ENCODE data around the gene TCERG1L.

DNA sequence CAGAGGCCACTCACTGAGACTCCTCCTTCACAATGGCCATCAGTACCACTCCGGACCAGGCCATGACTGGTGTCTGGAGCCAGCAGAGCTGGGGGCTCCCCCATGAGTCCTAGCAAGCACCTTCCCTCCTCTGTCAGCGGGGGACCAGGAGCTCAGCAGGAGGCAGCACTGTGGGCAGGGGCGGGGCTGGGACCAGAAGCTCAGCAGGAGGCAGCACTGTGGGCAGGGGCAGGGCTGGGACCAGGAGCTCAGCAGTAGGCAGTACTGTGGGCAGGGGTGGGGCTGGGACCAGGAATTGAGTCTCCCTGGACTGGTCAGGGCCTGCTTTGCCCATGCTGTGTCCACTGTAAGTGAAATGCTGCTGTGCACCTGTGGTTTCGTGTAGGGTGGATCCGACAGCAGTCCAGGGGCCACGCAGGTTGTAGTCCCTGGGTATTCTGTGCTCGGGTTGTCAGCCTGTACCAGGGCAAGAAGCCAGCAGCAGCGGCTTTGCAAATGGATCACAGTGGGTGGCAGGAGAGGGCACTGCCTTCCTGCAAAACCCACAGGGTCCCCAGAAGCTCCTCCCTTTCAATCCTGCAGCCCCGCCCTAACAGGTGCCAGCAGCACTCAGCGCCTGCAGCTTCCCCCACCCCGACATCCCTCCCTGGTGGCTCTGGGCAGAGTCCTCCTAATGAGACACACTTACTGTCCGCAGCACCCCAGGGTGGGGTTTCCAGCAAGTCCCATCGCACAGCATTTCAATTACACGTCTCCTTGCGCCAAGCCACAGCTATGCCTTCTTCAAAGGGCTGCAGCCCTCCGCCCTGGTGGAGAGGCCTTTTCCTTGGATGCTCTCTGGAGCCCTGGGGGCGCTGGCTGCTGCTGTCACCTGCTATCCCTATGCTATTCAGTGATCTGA, 220.5 kb downstream of the TCERG1L start:
- TF ChIP-seq, protein P1, sequence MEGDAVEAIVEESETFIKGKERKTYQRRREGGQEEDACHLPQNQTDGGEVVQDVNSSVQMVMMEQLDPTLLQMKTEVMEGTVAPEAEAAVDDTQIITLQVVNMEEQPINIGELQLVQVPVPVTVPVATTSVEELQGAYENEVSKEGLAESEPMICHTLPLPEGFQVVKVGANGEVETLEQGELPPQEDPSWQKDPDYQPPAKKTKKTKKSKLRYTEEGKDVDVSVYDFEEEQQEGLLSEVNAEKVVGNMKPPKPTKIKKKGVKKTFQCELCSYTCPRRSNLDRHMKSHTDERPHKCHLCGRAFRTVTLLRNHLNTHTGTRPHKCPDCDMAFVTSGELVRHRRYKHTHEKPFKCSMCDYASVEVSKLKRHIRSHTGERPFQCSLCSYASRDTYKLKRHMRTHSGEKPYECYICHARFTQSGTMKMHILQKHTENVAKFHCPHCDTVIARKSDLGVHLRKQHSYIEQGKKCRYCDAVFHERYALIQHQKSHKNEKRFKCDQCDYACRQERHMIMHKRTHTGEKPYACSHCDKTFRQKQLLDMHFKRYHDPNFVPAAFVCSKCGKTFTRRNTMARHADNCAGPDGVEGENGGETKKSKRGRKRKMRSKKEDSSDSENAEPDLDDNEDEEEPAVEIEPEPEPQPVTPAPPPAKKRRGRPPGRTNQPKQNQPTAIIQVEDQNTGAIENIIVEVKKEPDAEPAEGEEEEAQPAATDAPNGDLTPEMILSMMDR (IDR thresholded peaks at IDR 0.05): no peak
- TF ChIP-seq POLR2A (IDR thresholded peaks at IDR 0.05): no peak
